Stimulated activated naive CD4-positive, alpha-beta T cell treated with Interleukin-2 at 50 U/mL for 16 hours (primary cell): Measurements from ENCODE around the gene CYBRD1.
"Not testable (repeated sequence)": the region's sequence is repeated elsewhere in the genome, so short reads cannot be mapped to it uniquely, and the experiment has no call there.

Experiments used
- DNase-seq: peaks from one replicate; lab custom pipeline; 2025; lab: John Stamatoyannopoulos, UW

The CYBRD1 gene

GRCh38 chr2:171515672-171516298 lies 6.5 kb upstream of the CYBRD1 start:
- no peak for DNase-seq

- no peak for DNase-seq
Measured at GRCh38 chr2:171516793-171517192, 5.5 kb upstream of the CYBRD1 start.

- DNase-seq: no peak
Measured at GRCh38 chr2:171520471-171520870, 1.8 kb upstream of the CYBRD1 start.

- no peak for DNase-seq
Measured at GRCh38 chr2:171521361-171522051, 768 bp upstream of the CYBRD1 start.

DNA sequence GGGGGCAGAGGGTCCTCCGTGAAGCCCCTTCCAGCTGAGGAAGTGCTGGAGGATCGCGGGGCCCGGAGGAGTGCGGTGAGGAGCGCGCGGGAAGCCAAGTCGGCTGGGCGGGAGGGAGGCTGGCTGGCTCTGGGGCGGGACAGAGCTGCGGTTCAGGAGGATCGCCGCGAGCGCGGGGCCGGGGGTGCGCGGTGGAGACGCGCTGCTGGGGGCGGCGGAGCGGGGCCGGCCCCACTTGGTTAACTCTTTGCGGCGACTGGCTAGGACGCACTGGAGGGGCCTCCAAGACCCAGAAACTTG lies 464 bp downstream of the CYBRD1 start:
- DNase-seq: no peak

GRCh38 chr2:171523088-171524017 lies 1.1 kb downstream of the CYBRD1 start:
- DNase-seq: no peak

GRCh38 chr2:171524018-171524401 lies 1.7 kb downstream of the CYBRD1 start:
- no peak for DNase-seq

DNA sequence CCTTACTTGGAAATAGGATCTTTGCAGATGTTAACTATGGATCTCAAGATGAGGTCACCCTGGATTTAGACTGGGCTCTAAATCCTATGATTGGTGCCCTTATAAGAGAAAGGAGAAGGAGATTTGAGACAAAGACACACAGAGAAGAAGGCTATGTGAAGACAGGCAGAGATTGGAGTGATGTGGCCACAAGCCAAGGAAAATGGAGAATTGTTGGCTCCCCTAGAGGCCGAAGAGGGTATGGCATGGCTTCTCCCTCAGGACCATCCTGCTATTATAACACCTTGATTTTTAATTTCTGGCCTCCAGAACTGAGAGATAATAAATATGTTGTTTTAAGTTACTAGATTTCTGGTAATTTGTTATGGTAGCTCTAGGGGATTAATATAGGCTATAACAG lies 7.6 kb downstream of the CYBRD1 start:
- DNase-seq: no peak

GRCh38 chr2:171530378-171530777 lies 8.1 kb downstream of the CYBRD1 start:
- DNase-seq: no peak

DNA sequence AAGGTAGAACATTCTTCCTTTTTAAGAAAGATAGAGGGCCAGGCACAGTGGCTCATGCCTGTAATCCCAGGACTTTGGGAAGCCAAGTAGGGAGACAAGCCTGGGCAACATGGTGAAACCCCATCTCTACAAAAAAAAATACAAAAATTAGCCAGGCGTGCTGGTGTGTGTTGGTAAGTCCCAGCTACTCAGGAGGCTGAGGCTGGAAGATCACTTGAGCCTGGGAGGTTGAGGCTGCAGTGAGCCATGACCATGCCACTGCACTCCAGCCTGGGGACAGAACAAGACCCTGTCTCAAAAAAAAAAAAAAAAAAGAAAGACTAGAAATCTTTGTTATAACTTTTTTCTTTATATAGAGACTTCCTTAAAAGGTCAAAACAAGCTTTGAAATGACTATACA lies 8.6 kb downstream of the CYBRD1 start:
- not testable (repeated sequence) for DNase-seq

GRCh38 chr2:171531291-171531690 lies 9.0 kb downstream of the CYBRD1 start:
- DNase-seq: no peak

DNA sequence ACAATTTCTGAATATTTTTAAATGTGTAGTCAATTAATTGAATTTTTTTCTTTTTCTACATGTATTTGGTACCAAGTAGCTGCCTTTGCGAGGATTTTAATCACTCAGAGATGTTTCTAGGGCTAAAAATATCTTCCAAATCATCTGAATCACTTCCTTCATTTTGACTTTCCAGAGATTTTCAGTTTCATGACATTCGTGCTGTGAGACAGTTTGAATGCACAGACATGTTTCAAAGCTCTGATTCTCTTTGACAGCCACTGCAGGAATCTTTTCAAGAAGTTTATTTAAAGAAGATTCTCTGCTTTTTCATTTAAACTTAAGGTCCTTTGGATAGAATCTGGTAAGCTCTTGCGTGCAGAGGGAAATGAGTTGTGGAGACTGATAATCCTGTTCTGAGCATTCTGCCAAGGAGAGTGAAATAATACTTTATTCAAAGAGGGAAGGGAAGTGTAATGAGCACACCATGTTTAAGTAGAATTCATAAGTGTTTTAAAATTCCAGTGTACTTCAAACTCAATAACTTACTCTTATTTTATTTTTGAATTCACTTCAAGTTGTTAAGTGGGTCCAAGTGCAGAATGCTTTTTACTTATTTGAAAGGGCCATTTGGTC lies 9.7 kb downstream of the CYBRD1 start:
- no peak for DNase-seq

DNA sequence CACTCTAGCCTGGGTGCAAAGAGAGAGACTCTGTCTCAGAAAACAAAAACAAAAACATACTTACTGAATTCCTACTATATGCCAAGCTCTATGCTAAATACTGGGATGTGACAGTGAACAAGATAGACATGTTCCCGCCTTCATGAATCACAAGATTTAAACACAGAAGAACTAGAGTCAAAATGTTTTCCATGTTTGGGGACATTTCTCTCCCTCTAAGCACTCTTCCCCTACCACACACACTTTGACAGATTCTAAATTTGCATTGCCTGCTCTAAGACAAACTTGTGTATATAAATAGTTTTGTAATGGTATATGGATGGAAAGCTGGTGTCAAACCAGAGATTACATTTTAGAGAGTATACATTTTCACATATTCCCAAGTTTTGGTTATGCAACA lies 11.1 kb downstream of the CYBRD1 start:
- no peak for DNase-seq

- not testable (repeated sequence) for DNase-seq
Measured at GRCh38 chr2:171535528-171535927, 13.3 kb downstream of the CYBRD1 start.

- DNase-seq: no peak
Measured at GRCh38 chr2:171540437-171540836, 18.2 kb downstream of the CYBRD1 start.

GRCh38 chr2:171541202-171541887 lies 19.1 kb downstream of the CYBRD1 start:
- DNase-seq: no peak

- DNase-seq: no peak
Measured at GRCh38 chr2:171545086-171545485, 22.8 kb downstream of the CYBRD1 start.

GRCh38 chr2:171547256-171547655 lies 25.0 kb downstream of the CYBRD1 start:
- no peak for DNase-seq

GRCh38 chr2:171547720-171548119 lies 25.4 kb downstream of the CYBRD1 start:
- no peak for DNase-seq

DNA sequence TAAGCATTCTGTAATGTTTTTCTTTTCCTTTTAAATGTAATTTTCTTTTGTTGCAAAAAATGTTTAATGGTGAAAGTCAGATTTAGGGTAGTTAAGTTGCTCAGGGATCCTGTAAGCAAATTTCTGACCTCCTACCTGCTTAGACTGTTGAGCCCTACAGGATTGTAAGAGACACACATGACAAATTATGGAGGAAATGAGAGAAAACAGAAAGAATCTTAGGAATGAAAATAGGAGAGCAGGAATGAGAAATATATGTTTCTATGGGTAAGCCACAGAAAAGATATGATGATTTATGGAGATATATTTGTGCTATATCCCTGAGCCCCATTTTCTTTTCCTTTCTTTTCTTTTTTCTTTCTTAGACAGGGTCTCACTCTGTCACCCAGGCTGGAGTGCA lies 28.3 kb downstream of the CYBRD1 start:
- no peak for DNase-seq

DNA sequence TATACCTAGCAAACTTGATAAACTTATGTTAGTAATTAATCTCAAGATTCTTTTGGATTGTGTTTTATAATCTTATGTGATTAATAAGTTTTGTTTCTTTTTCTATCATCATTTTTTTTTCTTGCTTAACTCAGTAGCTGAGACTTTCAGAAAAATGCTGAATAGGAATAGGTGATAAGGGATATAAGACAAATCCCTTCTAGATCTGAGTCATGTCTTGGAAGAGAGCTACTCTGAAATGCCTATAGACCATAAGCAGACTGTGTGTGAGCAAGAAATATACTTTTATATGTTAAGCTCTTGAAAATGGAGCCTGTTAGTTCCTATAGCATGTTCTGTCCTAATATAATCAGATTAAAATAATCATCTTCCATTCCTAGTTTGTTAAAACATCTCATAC lies 29.6 kb downstream of the CYBRD1 start:
- DNase-seq: no peak

- no peak for DNase-seq
Measured at GRCh38 chr2:171553236-171553635, 31.0 kb downstream of the CYBRD1 start.
